Measurements from ENCODE around the gene EID3.
"Not testable (repeated sequence)": the region's sequence is repeated elsewhere in the genome, so short reads cannot be mapped to it uniquely, and the experiment has no call there.

EID3 gene

GRCh38 chr12:104303538-104304151, at the start of gene EID3:
EID3 (plus strand) TSS chr12:104303739; CDS start chr12:104303935, 196 bp downstream.
- peak; percentile 78 to 81 for DNase-seq (ENCODE audit: low read depth in 2 of 2)

GRCh38 chr12:104257913-104258472, 45.5 kb upstream of the EID3 start:
- no peak for DNase-seq (ENCODE audit: low read depth in 2 of 2)

- DNase-seq (ENCODE audit: low read depth in 2 of 2), result no peak
These were observed 45.0 kb upstream of the EID3 start for GRCh38 chr12:104258476-104259067.

- no peak for DNase-seq (ENCODE audit: low read depth in 2 of 2)
These were observed 40.5 kb upstream of the EID3 start for GRCh38 chr12:104263026-104263425.

GRCh38 chr12:104263580-104264358, 39.8 kb upstream of the EID3 start:
- no peak for DNase-seq (ENCODE audit: low read depth in 2 of 2)

GRCh38 chr12:104265436-104265835, 38.1 kb upstream of the EID3 start:
- not testable (repeated sequence) for DNase-seq (ENCODE audit: low read depth in 2 of 2)

- DNase-seq (ENCODE audit: low read depth in 2 of 2), result no peak
These were observed 30.6 kb upstream of the EID3 start for GRCh38 chr12:104272938-104273337.

- no peak for DNase-seq (ENCODE audit: low read depth in 2 of 2)
These were observed 30.0 kb upstream of the EID3 start for GRCh38 chr12:104273503-104273902.

- no peak for DNase-seq (ENCODE audit: low read depth in 2 of 2)
These were observed 28.7 kb upstream of the EID3 start for GRCh38 chr12:104274811-104275210.

- DNase-seq (ENCODE audit: low read depth in 2 of 2), result no peak
These were observed 27.9 kb upstream of the EID3 start for GRCh38 chr12:104275689-104276088.

- DNase-seq (ENCODE audit: low read depth in 2 of 2), result no peak
These were observed 27.0 kb upstream of the EID3 start for GRCh38 chr12:104276273-104277131.

- no peak for DNase-seq (ENCODE audit: low read depth in 2 of 2)
These were observed 24.4 kb upstream of the EID3 start for GRCh38 chr12:104279164-104279563.

GRCh38 chr12:104280111-104280510, 23.4 kb upstream of the EID3 start:
- DNase-seq (ENCODE audit: low read depth in 2 of 2), result no peak

- no peak for DNase-seq (ENCODE audit: low read depth in 2 of 2)
These were observed 22.7 kb upstream of the EID3 start for GRCh38 chr12:104280717-104281458.

GRCh38 chr12:104281636-104282035, 21.9 kb upstream of the EID3 start:
- no peak for DNase-seq (ENCODE audit: low read depth in 2 of 2)

- DNase-seq (ENCODE audit: low read depth in 2 of 2), result no peak
These were observed 21.4 kb upstream of the EID3 start for GRCh38 chr12:104282109-104282508.

- DNase-seq (ENCODE audit: low read depth in 2 of 2), result no peak
These were observed 17.6 kb upstream of the EID3 start for GRCh38 chr12:104285740-104286515.

GRCh38 chr12:104286516-104287482, 16.7 kb upstream of the EID3 start:
- peak; percentile 66 to 73 for DNase-seq (ENCODE audit: low read depth in 2 of 2)
